ENCODE results near the gene DPPA3. TPM values are rescaled to one million over a fixed set of nuclear protein-coding genes. Genes with fewer than 3 reads are reported as not detected.

DPPA3 gene
- total and polyA plus RNA-seq, 12 donors: not detected

- intact Hi-C loops (cut with DNase I): no loop called here
- TF ChIP-seq CTCF (IDR thresholded peaks at IDR 0.05) (no peak), POLR2A (IDR thresholded peaks at IDR 0.05) (no peak)
- Histone ChIP-seq H3K27me3 (no peaks in the 10 kb centered on the region), H3K4me3 (no peak overlapping the region), H3K9me3 (replicated peaks in 1 of 3) (no peaks in the 10 kb centered on the region), H3K27ac (no peak overlapping the region), H3K36me3 (replicated peaks in 1 of 2) (no peaks in the 10 kb centered on the region), H3K4me1 (replicated peaks in 1 of 2) (no peaks in the 10 kb centered on the region)
- 81 to 91% (median 90%) methylated on average over 17 to 28 of the region's 28 CpGs for WGBS, 4 donors
- no peak for DNase-seq
Observed at GRCh38 chr12:7712841-7713442, 1.7 kb downstream of the DPPA3 start.

- no peak overlapping the region for H3K27ac ChIP-seq
- 16 to 25% (median 22%) methylated on average over 5 of the region's 5 CpGs for WGBS, 4 donors
- TF ChIP-seq CTCF (IDR thresholded peaks at IDR 0.05) (peak in 1 of 6 experiments; percentile 8), POLR2A (IDR thresholded peaks at IDR 0.05) (no peak)
- DNase-seq: no peak
- H3K9me3 ChIP-seq (replicated peaks in 1 of 3): no peaks in the 10 kb centered on the region
- H3K4me1 ChIP-seq (replicated peaks in 1 of 2): no peaks in the 10 kb centered on the region
- no peaks in the 10 kb centered on the region for H3K36me3 ChIP-seq (replicated peaks in 1 of 2)
- H3K27me3 ChIP-seq: no peaks in the 10 kb centered on the region
- intact Hi-C loops (cut with DNase I): no loop called here
- H3K4me3 ChIP-seq: no peak overlapping the region
Observed at GRCh38 chr12:7716381-7716780, 5.1 kb downstream of the DPPA3 start.

GRCh38 chr12:7719946-7720730, 8.9 kb downstream of the DPPA3 start:
- Histone ChIP-seq H3K9me3 (replicated peaks in 1 of 3) (no peaks in the 10 kb centered on the region), H3K27ac (no peak overlapping the region), H3K27me3 (no peaks in the 10 kb centered on the region), H3K4me1 (replicated peaks in 1 of 2) (no peaks in the 10 kb centered on the region), H3K4me3 (no peak overlapping the region), H3K36me3 (replicated peaks in 1 of 2) (no peaks in the 10 kb centered on the region)
- TF ChIP-seq CTCF (IDR thresholded peaks at IDR 0.05) (no peak), POLR2A (IDR thresholded peaks at IDR 0.05) (no peak)
- WGBS, 4 donors: 62 to 69% (median 67%) methylated on average over 15 of the region's 15 CpGs
- intact Hi-C loops (cut with DNase I): no loop called here
- DNase-seq: no peak

- Histone ChIP-seq H3K4me3 (no peak overlapping the region), H3K4me1 (replicated peaks in 1 of 2) (no peaks in the 10 kb centered on the region), H3K27ac (no peak overlapping the region), H3K36me3 (replicated peaks in 1 of 2) (no peaks in the 10 kb centered on the region), H3K27me3 (no peaks in the 10 kb centered on the region), H3K9me3 (replicated peaks in 1 of 3) (no peaks in the 10 kb centered on the region)
- peak in 1 of 7 donors; percentile 65 for DNase-seq
- intact Hi-C loops (cut with DNase I): no loop called here
- no peak for TF ChIP-seq POLR2A (IDR thresholded peaks at IDR 0.05)
- WGBS, 4 donors: 51 to 76% (median 67%) methylated on average over 3 of the region's 3 CpGs
Observed at GRCh38 chr12:7723926-7724325, 12.7 kb downstream of the DPPA3 start.
